Vagina (tissue), 2 donors: ENCODE data around the gene CDC16. TPM values are rescaled to one million over a fixed set of nuclear protein-coding genes. Genes with fewer than 3 reads are reported as not detected.
A peak's percentile ranks its signal among the peaks of the same experiment; 100 is the strongest.

Source experiments
- DNase-seq, 2 donors: peaks; one replicate each; pipeline ENCODE4 v3.0.0-alpha.2; 2017; ENCODE audit errors: extremely low spot score in 2 of 2
- H3K27ac ChIP-seq: fragments of 200-600 bp; sonication (generic); one replicate; pipeline ENCODE4 v1.5.1; 2019
- H3K27me3 ChIP-seq: fragments of 200-600 bp; sonication (generic); one replicate; pipeline ENCODE4 v1.5.1; 2019
- H3K36me3 ChIP-seq, 2 donors: fragments of 200-600 bp; sonication (generic); one replicate each; pipeline ENCODE4 v1.5.1; 2017 to 2019
- H3K4me1 ChIP-seq: fragments of 200-600 bp; sonication (generic); one replicate; pipeline ENCODE4 v1.5.1; 2019
- H3K4me3 ChIP-seq, 2 donors: fragments of 200-600 bp; sonication (generic); 1 replicate in 1 of 2; 2 replicates in 1 of 2; pipeline ENCODE4 v1.5.1; 2016 to 2019
- H3K9me3 ChIP-seq: fragments of 200-600 bp; sonication (generic); one replicate; pipeline ENCODE4 v1.5.1; 2019
- CTCF ChIP-seq, 3 experiments: fragments of 450-650 bp in 2 of 3; fragments of 200-600 bp in 1 of 3; sonication (generic) in 1 of 3; IDR thresholded peaks; one replicate each; pipeline ENCODE4 v1.5.1; 2017 to 2019; ENCODE audit warnings: antibody characterized with exemption in 3 of 3, mild to moderate bottlenecking in 2 of 3, moderate library complexity in 2 of 3
- POLR2A ChIP-seq, 2 donors: fragments of 450-650 bp; IDR thresholded peaks; one replicate each; pipeline ENCODE4 v1.6.1; 2017; ENCODE audit warnings: antibody characterized with exemption in 2 of 2, mild to moderate bottlenecking in 2 of 2, moderate library complexity in 2 of 2
- POLR2AphosphoS5 ChIP-seq, 2 donors: sonication (generic); formaldehyde crosslinking; IDR thresholded peaks; one replicate each; pipeline ENCODE4 v1.9.0; 2017; ENCODE audit warnings: antibody characterized with exemption in 2 of 2, mild to moderate bottlenecking in 2 of 2, low read depth in 1 of 2; ENCODE audit not compliant: insufficient read depth in 1 of 2
- intact Hi-C: fragments of 100-400 bp; cut with DNase I; formaldehyde crosslinking; loops from one replicate; pipeline ENCODE4 v1.15.1; 2023
- total RNA-seq: library from RNA; depleted of rRNA; stranded (reverse); fragments of >200 nt; gene quantifications from one replicate; pipeline ENCODE4 v1.2.3, GENCODE V29; 2016

CDC16 gene
- total RNA-seq, 1 donor from 2014 or later, result 60.9 TPM

GRCh38 chr13:114311387-114311786, 76.7 kb downstream of the CDC16 start:
- H3K36me3 ChIP-seq, result peaks cover 0 to 7% of the 10 kb centered on the region in 2 donors
- H3K9me3 ChIP-seq, result no peaks in the 10 kb centered on the region
- H3K4me1 ChIP-seq, result peaks cover 25% of the 10 kb centered on the region
- no peaks in the 10 kb centered on the region for H3K27me3 ChIP-seq
- no peak overlapping the region for H3K4me3 ChIP-seq
- DNase-seq, result no peak
- intact Hi-C loops, result no loop called here
- no peak overlapping the region for H3K27ac ChIP-seq
- no peak for TF ChIP-seq POLR2A (IDR thresholded peaks at IDR 0.05)
- no peak for TF ChIP-seq POLR2AphosphoS5 (IDR thresholded peaks at IDR 0.05; ENCODE audit: insufficient read depth in 1 of 2, low read depth in 1 of 2)
- no peak for TF ChIP-seq CTCF (IDR thresholded peaks at IDR 0.05)

GRCh38 chr13:114311908-114312307, 77.2 kb downstream of the CDC16 start:
- H3K27ac ChIP-seq, result no peak overlapping the region
- H3K9me3 ChIP-seq, result no peaks in the 10 kb centered on the region
- TF ChIP-seq CTCF (IDR thresholded peaks at IDR 0.05) (no peak), POLR2AphosphoS5 (IDR thresholded peaks at IDR 0.05; ENCODE audit: insufficient read depth in 1 of 2, low read depth in 1 of 2) (no peak), POLR2A (IDR thresholded peaks at IDR 0.05) (no peak)
- no peak overlapping the region for H3K4me3 ChIP-seq
- peaks cover 30% of the 10 kb centered on the region for H3K4me1 ChIP-seq
- DNase-seq, result no peak
- H3K36me3 ChIP-seq, result peaks cover 0 to 2% of the 10 kb centered on the region in 2 donors
- intact Hi-C loops, result no loop called here
- no peaks in the 10 kb centered on the region for H3K27me3 ChIP-seq

DNA sequence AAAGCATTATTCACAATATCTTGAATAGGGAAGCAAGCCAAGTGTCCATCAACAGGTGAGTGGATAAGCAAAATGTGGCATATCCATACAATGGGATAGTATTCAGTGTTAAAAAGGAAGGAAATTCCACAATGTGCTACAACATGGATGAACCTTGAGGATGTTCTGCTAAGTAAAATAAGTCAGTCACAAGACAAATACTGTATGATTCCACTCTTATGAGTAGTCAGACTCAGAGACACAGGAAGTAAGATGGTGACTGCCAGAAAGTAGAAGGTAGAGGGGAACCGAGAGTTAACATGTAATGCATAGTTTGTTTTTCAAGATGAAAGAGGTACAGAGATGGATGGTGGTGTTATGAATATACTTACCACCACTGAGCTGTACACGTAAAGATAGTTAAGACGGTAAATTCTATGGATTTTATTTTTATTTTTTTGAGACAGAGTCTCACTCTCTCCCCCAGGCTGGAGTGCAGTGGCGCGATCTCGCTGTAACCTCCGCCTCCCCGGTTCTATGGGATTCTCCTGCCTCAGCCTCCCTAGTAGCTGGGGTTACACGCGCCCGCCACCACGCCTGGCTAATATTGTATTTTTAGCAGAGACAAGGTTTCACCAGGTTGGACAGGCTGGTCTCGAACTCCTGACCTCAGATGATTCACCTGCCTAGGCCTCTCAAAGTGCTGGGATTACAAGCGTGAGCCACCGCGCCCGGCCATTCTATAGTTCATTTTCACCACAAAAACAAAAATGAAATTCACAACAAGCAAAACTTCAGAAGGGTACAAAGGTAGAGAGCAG, 78.6 kb downstream of the CDC16 start:
- H3K4me1 ChIP-seq, result peaks cover 43% of the 10 kb centered on the region
- intact Hi-C loops, result no loop called here
- TF ChIP-seq POLR2AphosphoS5 (IDR thresholded peaks at IDR 0.05; ENCODE audit: insufficient read depth in 1 of 2, low read depth in 1 of 2) (no peak), CTCF (IDR thresholded peaks at IDR 0.05) (no peak), POLR2A (IDR thresholded peaks at IDR 0.05) (no peak)
- no peaks in the 10 kb centered on the region for H3K27me3 ChIP-seq
- no peaks in the 10 kb centered on the region for H3K36me3 ChIP-seq
- peak overlapping the region; percentile 71 for H3K27ac ChIP-seq
- H3K9me3 ChIP-seq, result no peaks in the 10 kb centered on the region
- no peak for DNase-seq
- peak overlapping the region; percentile 56 to 98 for H3K4me3 ChIP-seq

- H3K27ac ChIP-seq, result peak within 1 kb of the TSS; percentile 71
- peaks cover 54% of the 10 kb centered on the region for H3K4me1 ChIP-seq
- TF ChIP-seq POLR2A (IDR thresholded peaks at IDR 0.05) (peak in 1 of 2 donors; percentile 76), POLR2AphosphoS5 (IDR thresholded peaks at IDR 0.05; ENCODE audit: insufficient read depth in 1 of 2, low read depth in 1 of 2) (peak in 1 of 2 donors; percentile 58), CTCF (IDR thresholded peaks at IDR 0.05) (no peak)
- H3K4me3 ChIP-seq, result peak within 1 kb of the TSS; percentile 56 to 98
- no peaks in the 10 kb centered on the region for H3K36me3 ChIP-seq
- peak in 1 of 2 donors; percentile 92 for DNase-seq
- intact Hi-C loops, result no loop called here
- no peaks in the 10 kb centered on the region for H3K9me3 ChIP-seq
- H3K27me3 ChIP-seq, result no peaks in the 10 kb centered on the region
Observed at GRCh38 chr13:114314074-114314912, 79.6 kb downstream of the CDC16 start, which contains the start of gene CHAMP1. CHAMP1 (plus strand) TSS chr13:114314503; CDS start chr13:114323843, 9,340 bp downstream.
